Measurements from ENCODE around the gene LDLRAD4. TPM values are rescaled to one million over a fixed set of nuclear protein-coding genes. Genes with fewer than 3 reads are reported as not detected.

Gene LDLRAD4
- total RNA-seq, 2 donors from 2014 or later, result 11.7 to 17.0 TPM

- Histone ChIP-seq H3K9ac (ENCODE audit: low read depth in 2 of 2, low read length in 2 of 2) (no peak overlapping the region), H3K27me3 (no peaks in the 10 kb centered on the region), H3K4me3 (no peak overlapping the region), H3K9me3 (no peaks in the 10 kb centered on the region), H3K4me1 (no peaks in the 10 kb centered on the region), H3K36me3 (no peaks in the 10 kb centered on the region), H3K27ac (no peak overlapping the region)
- no peak for DNase-seq
- intact Hi-C loops (cut with DNase I), result no loop called here
- TF ChIP-seq CTCF (IDR thresholded peaks at IDR 0.05), result no peak
Observed at GRCh38 chr18:13470516-13471197, 252.1 kb downstream of the LDLRAD4 start.

- no peak overlapping the region for H3K27ac ChIP-seq
- intact Hi-C loops (cut with DNase I), result no loop called here
- no peak overlapping the region for H3K4me3 ChIP-seq
- no peak for DNase-seq
- no peak overlapping the region for H3K9ac ChIP-seq (ENCODE audit: low read depth in 2 of 2, low read length in 2 of 2)
- H3K9me3 ChIP-seq, result no peaks in the 10 kb centered on the region
- no peak for TF ChIP-seq CTCF (IDR thresholded peaks at IDR 0.05)
- H3K4me1 ChIP-seq, result no peaks in the 10 kb centered on the region
- H3K36me3 ChIP-seq, result no peaks in the 10 kb centered on the region
- no peaks in the 10 kb centered on the region for H3K27me3 ChIP-seq
Observed at GRCh38 chr18:13471198-13471845, 252.8 kb downstream of the LDLRAD4 start.

- DNase-seq, result no peak
- Histone ChIP-seq H3K4me1 (no peaks in the 10 kb centered on the region), H3K9me3 (no peaks in the 10 kb centered on the region), H3K36me3 (no peaks in the 10 kb centered on the region), H3K4me3 (no peak overlapping the region), H3K27ac (no peak overlapping the region), H3K27me3 (no peaks in the 10 kb centered on the region), H3K9ac (ENCODE audit: low read depth in 2 of 2, low read length in 2 of 2) (no peak overlapping the region)
- no peak for TF ChIP-seq CTCF (IDR thresholded peaks at IDR 0.05)
- intact Hi-C loops (cut with DNase I), result no loop called here
Observed at GRCh38 chr18:13471971-13472628, 253.5 kb downstream of the LDLRAD4 start.

- Histone ChIP-seq H3K4me1 (no peaks in the 10 kb centered on the region), H3K27me3 (no peaks in the 10 kb centered on the region), H3K36me3 (no peaks in the 10 kb centered on the region), H3K9me3 (no peaks in the 10 kb centered on the region), H3K4me3 (no peak overlapping the region), H3K9ac (ENCODE audit: low read depth in 2 of 2, low read length in 2 of 2) (no peak overlapping the region), H3K27ac (no peak overlapping the region)
- DNase-seq, result no peak
- intact Hi-C loops (cut with DNase I), result no loop called here
- no peak for TF ChIP-seq CTCF (IDR thresholded peaks at IDR 0.05)
Observed at GRCh38 chr18:13473751-13474150, 255.2 kb downstream of the LDLRAD4 start.

GRCh38 chr18:13474336-13474735, 255.8 kb downstream of the LDLRAD4 start:
- Histone ChIP-seq H3K9ac (ENCODE audit: low read depth in 2 of 2, low read length in 2 of 2) (no peak overlapping the region), H3K9me3 (no peaks in the 10 kb centered on the region), H3K27ac (no peak overlapping the region), H3K4me3 (no peak overlapping the region), H3K27me3 (no peaks in the 10 kb centered on the region), H3K36me3 (no peaks in the 10 kb centered on the region), H3K4me1 (no peaks in the 10 kb centered on the region)
- intact Hi-C loops (cut with DNase I), result no loop called here
- no peak for TF ChIP-seq CTCF (IDR thresholded peaks at IDR 0.05)
- no peak for DNase-seq
